HG03039 (cell line): ENCODE data around the gene SPATA2L.
"Not testable (repeated sequence)": the region's sequence is repeated elsewhere in the genome, so short reads cannot be mapped to it uniquely, and the experiment has no call there.

Experiments used
- ATAC-seq: cut with Tn5 transposase; IDR thresholded peaks from one replicate; pipeline ENCODE4 v1.9.1; 2021; ENCODE audit warnings: mild to moderate bottlenecking, moderate library complexity; ENCODE audit not compliant: unreplicated experiment

The SPATA2L gene

DNA sequence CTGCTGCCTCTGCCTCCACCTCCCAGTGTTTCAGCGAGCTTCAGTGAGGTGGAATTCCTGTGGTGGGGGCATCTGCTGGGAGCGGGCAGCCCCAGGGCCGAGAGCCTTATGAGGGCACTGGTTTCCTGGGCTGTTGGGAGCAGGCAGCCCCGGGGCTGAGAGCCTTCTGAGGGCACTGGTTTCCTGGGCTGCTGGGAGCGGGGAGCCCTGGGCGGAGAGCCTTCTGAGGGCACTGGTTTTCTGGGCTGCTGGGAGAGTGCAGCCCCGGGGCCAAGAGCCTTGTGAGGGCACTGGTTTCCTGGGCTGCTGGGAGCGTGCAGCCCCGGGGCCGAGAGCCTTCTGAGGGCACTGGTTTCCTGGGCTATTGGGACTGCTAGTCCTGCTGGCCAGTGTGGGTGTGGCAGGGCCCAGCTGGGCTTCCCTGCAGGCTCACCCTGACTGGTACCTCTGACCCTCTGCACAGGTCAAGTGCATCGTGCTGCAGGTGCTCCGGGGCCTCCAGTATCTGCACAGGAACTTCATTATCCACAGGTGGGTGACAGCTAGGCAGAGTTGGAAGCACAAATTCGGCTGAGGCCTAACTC, 9.4 kb downstream of the SPATA2L start:
- ATAC-seq, result no peak

DNA sequence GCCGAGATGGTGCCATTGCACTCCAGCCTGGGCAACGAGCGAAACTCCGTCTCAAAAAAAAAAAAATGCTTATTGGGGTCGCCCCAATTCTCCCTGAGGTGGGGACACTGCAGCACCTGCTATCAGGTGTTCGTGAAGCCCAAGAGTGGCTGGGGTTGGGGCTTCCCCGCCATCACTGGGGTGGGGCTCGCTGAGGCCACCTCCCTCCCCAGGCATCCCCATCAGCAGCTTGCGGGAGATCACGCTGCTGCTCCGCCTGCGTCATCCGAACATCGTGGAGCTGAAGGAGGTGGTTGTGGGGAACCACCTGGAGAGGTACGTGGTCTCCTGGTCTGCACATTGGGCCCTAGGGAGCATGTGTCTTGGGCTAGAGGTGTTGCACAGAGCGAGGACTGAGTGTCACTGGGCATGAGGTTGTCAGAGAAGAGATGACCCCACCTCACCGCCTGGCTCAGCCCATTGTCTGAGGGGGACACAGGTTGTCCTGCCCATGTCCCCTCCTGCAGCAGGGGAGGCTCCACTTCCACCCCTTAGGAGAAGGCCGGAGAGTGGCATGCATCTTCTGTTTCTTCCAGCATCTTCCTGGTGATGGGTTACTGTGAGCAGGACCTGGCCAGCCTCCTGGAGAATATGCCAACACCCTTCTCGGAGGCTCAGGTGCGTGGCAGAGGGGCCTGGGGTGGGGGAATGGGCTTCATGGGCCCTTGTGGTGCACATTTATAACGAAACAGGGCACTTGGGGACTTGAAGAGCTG, 10.1 kb downstream of the SPATA2L start:
- no peak for ATAC-seq

DNA sequence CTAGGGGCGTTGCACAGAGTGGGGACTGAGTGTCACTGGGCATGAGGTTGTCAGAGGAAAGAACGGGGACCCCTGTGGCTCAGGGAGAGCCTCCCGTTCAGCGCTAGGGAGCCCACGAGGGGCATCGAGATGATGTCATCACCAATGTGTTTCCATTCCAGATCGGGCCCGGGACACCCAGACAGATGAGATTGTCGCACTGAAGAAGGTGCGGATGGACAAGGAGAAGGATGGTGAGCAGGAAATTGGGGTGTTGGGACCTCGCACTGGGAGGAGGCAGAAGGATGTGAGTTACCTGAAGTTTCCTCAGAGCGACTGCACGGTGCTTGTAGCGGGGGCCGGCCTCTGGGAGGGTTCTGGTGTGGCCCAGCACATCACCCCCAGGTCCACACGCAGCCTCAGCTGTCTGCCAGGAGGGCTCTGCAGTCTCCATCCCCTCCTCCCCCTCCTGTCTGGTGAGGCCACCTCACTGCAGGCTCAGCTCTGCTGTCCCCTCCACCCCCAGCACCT, 11.1 kb downstream of the SPATA2L start:
- no peak for ATAC-seq

DNA sequence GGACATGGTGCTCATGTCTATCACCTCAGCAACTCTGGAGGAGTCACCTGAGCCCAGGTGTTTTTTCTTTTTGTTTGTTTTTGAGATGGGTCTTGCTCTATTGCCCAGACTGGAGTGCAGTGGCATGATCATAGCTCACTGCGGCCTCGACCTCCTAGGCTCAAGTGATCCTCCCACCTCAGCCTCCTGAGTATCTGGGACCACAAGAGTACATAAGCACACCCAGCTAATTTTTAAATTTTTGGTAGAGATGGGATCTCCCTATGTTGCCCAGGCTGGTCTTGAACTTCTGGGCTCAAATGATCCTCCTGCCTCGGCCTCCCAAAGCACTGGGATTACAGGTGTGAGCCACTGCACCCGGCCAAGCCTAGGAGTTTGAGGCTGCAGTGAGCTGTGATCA, 11.9 kb downstream of the SPATA2L start:
- not testable (repeated sequence) for ATAC-seq

DNA sequence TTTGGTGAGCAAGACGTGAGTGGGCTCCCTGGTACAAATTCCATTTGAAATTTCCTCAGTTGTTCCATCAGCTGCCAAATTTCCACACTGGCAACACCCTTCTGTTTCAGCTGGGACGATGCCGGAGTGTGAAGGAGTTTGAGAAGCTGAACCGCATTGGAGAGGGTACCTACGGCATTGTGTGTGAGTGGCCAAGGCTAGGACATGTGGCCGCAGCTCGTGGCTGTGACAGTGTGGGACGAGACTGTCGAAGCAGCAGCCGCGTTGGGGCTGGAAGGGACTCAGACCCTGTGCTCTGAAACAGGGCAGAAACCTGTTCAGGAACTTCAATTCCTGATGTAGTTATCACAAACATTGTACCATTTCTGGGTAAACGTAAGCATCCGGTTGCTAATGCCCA, 12.4 kb downstream of the SPATA2L start:
- ATAC-seq, result no peak

DNA sequence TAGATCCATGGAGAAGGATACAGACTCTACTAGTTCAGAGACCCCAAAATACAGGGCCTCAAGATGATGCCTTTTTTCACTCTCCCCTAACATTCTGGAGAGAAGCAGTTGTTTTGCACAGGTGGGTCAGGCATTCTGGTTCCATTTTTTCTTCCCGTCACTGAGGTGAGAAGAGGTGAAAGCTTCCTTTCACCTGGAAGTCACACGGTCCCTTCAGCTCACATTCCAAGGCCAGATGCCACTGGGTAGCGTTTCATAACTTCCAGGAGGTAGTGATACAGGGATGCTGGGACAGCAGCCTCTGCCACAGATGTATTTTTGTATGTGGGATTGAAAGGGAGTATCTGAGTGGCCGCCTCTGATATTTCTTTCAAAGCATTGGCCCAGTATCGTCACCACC, 13.1 kb downstream of the SPATA2L start:
- no peak for ATAC-seq

DNA sequence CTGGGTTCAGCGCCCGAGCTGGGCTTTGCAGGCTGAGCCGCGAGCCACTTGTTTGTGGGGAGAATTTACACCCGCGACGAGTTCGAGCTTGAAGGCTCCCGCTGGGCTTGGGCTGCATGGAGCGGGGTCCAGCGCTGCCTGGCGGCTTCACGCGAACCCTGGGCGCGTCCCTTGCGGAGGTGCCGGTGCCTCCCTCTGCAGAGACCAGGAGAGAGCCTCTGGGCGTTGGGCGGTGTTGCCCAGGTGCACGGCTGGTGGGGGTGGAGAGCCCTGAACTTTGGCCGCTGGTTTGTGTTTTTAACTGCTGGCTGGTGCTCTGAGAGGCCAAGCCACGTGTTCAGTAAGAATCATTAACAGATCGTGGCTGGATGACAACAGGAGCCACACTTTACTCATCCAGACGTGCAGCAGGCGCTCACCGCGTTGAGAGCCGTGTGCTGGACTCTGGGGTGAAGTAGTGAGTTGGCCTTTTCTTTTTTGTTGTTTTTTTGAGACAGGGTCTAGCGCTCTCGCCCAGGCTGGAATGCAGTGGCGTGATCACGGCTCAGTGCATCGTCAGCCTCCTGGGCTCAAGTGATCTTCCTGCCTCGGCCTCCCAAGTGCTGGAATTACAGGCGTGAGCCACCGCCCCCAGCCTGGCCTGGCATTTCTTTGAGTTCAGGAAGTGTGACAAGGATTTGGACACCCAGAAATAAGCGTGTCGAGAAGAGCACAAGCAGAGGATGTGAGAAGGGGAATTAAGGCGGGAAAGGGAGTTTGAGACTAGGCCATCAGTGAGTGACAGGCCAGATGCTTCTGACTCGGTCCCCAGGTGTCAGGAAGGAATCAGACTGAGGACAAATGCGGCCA, 14.2 kb downstream of the SPATA2L start:
- ATAC-seq, result peak; percentile 24

DNA sequence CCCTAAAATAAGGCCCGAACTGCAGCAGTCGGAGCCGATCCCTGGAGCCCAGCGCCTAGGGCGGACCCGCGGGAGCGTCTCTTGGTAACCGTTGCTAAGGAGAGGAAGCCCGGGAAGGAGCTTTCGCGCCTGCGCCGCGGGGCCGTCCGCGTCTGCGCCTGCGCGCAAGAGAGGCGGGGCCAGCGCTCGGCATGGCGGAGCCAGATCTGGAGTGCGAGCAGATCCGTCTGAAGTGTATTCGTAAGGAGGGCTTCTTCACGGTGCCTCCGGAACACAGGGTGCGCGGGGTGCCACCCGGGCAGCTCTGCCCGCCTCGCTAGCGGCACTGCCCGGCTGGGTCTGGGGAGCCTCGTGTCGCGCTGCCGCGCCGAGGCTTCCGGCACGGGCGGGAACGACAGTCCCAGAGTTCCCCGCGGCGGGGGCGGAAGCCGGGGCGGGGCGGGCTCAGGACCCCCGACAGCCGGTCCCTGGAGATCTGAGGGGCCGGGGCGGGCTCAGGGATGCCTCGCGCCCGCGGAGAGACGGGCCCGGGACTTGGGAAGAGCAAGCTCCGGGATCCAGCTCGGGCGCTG, 14.9 kb downstream of the SPATA2L start, which contains the start of gene CDK10:
CDK10 (plus strand) TSS at position 170 of the 572 bp plus-strand sequence; CDS start at position 192, 22 bp downstream.
- ATAC-seq, result peak; percentile 73

DNA sequence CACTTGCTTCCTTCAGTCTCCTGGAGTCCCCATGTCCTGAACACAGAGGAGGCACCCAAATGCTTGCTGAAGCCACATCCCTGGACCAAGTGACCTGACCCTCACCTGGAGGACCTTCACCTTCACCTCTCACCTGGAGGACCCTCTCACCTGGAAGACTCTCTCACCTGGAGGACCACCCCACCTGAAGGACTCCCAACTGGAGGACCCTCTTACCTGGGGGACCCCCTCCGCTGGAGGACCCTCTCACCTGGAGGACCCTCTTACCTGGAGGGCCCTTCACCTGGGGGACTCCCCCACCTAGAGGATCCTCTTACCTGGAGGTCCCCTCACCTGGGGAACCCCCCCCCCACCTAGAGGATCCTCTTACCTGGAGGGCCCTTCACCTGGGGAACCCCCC, 15.6 kb downstream of the SPATA2L start:
- no peak for ATAC-seq

DNA sequence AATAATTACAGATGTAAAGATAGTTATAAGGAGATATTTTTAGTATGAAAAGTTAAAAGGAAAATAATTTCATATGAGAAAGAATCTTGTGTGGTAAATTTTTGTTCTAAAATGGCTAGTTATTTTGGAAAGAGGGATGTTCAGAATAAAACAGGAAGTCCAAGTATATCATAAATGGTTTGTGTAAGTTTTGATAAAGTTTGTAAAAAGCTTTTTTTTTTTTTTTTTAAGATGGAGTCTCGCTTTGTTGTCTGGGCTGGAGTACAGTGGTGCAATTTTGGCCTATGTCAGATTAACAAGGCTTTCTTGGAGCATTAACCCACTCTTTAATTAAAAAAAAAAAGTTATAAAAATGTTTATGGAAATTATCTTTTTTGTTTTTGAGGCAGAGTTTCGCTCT, 23.2 kb downstream of the SPATA2L start:
- ATAC-seq, result no peak

DNA sequence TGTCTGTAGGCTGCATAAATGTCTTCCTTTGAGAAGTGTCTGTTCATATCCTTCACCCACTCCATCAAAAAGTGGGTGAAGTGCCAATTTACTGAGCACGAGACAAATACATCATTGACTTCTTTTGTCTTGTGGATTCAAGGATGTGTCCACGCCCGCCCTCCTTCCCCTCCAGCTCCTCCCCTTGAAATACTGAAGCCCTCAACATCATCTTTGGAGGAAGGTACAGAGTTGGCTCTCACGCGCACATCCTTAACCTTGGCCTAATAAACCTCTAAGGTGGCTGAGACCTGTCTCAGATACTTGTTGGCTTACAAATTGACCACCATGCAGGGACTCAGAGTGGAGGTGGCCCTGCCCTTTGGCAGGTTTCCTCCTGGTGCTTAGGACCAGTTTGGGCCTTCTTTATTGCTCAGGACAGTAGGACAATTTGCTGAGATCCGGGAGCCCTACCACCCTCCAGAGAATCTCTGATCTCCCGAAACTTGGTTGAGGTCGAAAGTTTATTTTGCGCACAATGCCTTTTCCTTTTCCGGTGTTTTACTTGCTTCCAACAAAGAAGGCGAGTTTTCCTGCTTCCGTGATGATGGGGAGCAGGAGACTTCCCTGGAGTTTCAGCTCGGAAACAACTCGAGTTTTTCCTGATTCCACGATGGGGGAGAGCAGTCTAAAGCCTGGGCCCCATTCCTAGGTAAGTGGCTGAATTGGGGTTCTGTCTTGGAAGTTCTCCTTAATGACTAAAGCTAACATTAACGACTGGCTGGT, 29.1 kb downstream of the SPATA2L start:
- no peak for ATAC-seq

DNA sequence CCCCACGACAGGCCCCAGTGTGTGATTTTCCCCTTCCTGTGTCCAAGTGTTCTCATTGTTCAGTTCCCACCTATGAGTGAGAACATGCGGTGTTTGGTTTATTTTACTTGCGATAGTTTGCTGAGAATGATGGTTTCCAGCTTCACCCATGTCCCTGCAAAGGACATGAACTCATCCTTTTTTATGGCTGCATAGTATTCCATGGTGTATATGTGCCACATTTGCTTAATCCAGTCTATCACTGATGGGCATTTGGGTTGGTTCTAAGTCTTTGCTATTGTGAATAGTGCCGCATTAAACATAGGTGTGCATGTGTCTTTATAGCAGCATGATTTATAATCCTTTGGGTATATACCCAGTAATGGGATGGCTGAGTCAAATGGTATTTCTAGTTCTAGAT, 29.9 kb downstream of the SPATA2L start:
- ATAC-seq, result not testable (repeated sequence)

DNA sequence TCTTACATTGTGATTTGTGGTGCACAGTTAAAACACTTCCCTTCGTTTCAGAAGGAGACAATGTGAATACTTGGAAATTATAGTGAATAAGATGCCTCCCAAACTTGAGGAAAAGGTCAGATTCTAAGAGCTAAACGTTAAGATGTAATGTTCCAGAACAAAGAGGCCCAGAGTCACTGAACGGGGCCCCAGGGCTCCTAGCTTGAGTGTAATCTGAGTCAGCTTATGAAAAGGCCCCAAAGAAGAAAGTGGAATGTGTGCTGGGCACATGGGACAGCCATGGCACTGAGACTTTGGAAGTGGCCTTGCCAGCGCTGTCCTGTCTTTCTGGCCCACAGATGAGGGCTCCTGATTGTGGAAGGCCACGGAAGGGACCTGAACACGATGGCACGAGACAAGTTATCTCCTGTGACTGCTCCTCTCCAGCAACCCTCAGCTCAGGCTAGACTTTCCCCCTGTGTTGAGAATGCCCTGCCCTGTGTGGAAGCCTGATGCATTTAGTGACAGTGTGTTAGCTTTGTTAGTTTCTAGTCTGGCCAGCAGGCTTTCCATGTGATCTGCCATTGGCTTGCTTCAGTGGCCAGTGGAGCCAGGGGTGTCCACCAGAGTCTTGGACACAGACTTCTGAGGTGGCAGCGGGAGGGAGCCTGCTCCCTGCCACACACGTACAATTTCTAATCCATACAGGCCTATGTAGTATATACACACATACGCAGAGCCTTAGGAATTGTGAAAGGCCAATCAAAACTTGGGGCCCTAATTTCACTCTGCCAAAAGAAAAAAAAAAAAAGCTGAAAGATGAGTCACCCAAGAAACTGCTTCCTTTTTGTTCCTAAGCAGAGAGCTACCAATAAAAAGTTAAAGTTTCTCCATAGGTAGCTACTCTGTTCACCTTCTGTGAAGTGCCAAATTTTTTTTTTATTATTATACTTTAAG, 30.7 kb downstream of the SPATA2L start:
- no peak for ATAC-seq

DNA sequence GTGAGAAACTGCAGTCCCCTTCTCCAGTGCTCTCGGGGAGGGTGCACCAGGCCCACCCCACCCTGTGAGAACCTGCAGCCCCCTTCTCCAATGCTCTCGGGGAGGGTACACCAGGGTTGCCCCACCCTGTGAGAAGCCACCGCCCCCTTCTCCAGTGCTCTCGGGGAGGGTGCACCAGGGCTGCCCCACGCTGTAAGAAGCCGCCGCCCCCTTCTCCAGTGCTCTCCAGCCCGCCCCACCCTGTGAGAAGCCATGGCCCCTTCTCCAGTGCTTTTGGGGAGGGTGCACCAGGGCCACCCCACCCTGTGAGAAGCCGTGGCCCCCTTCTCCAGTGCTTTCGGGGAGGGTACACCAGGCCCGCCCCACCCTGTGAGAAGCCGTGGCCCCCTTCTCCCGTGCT, 31.8 kb downstream of the SPATA2L start:
- no peak for ATAC-seq

DNA sequence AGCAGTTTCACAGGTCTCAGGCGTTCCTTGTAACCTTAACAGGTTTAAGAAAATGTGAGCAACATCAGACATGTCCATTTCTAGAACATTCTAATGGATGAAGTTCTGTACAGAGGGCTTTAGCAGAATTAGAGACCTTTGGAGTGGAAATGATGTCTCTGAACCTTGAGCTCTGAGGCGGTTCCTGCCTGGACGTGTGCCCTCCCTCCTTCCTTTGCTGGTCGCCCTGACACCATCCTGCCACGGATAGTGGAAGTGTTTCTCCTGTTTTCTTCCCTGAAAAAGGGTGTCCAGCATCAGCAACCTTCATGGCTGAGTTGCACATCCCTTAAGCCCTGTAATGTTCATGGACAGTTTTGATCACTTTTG, 32.7 kb downstream of the SPATA2L start:
- no peak for ATAC-seq

DNA sequence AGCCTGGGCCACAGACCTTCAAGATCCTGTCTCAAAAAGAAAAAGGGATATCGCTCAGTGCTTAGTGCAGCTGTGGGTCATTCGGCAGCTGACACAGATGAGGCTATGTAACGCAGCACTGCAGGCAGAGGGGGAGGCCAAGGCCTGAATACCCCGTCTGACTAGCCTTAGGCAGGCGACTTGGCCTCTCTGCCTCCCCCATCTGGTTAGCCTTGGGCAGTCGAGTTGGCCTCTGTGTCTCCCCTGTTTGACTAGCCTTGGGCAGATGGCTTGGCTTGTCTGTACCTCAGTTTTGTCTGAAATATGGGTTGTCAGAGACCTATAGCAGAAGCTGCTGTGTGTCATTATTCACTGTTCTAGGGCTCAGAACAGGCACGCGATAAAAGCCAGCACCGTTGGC, 33.9 kb downstream of the SPATA2L start:
- no peak for ATAC-seq

DNA sequence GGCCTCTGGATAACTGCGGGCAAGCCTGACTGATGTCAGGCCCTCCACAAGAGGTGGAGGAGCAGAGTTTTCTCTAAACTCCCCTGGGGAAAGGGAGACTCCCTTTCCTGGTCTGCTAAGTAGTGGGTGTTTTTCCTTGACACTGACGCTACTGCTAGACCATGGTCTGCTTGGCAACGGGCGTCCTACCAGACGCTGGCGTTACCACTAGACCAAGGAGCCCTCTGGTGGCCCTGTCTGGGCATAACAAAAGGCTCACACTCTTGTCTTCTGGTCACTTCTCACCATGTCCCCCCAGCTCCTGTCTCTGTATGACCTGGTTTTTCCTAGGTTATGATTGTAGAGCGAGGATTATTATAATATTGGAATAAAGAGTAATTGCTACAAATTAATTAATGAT, 34.5 kb downstream of the SPATA2L start:
- ATAC-seq, result not testable (repeated sequence)

DNA sequence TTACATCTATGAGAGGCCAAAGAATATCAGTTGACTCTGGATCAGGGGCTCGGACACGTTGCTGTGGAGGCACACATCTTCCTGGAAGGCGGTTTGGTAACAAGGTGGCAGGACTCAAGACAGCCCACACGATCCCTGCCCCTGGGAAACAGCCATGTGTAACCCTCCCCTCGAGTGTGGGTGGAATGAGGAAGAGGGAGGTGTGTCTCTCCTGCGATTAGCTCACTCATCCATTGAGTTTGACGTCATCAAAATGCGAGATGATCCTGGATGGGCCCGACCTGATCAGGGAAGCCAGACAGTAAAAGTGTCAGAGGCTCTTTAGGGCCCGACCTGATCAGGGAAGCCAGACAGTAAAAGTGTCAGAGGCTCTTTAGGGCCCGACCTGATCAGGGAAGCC, 37.3 kb downstream of the SPATA2L start:
- not testable (repeated sequence) for ATAC-seq

DNA sequence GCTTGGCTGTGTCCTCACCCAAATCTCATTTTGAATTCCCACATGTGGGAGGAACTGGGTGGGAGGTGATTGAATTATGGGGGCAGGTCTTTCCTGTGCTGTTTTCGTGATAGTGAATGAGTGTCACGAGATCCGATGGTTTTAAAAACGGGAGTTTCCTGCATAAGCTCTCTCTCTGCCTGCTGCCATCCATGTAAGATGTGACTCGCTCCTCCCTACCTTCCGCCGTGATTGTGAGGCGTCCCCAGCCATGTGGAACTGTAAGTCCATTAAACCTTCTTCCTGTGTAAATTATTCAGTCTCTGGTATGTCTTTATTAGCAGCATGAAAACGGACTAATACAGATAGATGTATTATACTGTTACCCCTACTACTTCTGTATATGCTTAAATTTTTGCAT, 40.3 kb downstream of the SPATA2L start:
- no peak for ATAC-seq
